Activated T-helper 1 cell treated with anti-CD3 and anti-CD28 coated beads, Interleukin-12 subunit alpha, Interleukin-12 subunit beta, Interleukin-2, Interleukin-4 antibody, amounts not matched to agents 30 ng/mL and 10 ng/mL and 1 ng/mL, durations not matched to agents 14 hours and 24 hours and 36 hours (primary cell): ENCODE results near the gene ADAMTS3. TPM values are rescaled to one million over a fixed set of nuclear protein-coding genes. Genes with fewer than 3 reads are reported as not detected.

Experiments
- DNase-seq: peaks from one replicate; pipeline ENCODE4 v3.0.0; 2021; ENCODE audit warnings: low spot score
- H3K27ac Mint-ChIP-seq: one replicate; pipeline ENCODE4 v1.8.0; 2021; ENCODE audit warnings: mild to moderate bottlenecking, mixed read lengths
- H3K27me3 Mint-ChIP-seq: one replicate; pipeline ENCODE4 v1.8.0; 2022; ENCODE audit warnings: mild to moderate bottlenecking, moderate library complexity, mixed read lengths; ENCODE audit not compliant: insufficient read depth
- H3K36me3 Mint-ChIP-seq: one replicate; pipeline ENCODE4 v1.8.0; 2021; ENCODE audit warnings: low read depth, mixed read lengths
- H3K4me1 Mint-ChIP-seq: one replicate; pipeline ENCODE4 v1.8.0; 2021; ENCODE audit warnings: low read depth, mixed read lengths
- H3K4me3 Mint-ChIP-seq: one replicate; pipeline ENCODE4 v1.8.0; 2021; ENCODE audit warnings: mild to moderate bottlenecking, moderate library complexity, mixed read lengths
- H3K9me3 Mint-ChIP-seq: one replicate; pipeline ENCODE4 v1.8.0; 2021; ENCODE audit warnings: mixed read lengths
- intact Hi-C: fragments of 100-400 bp; cut with micrococcal nuclease; formaldehyde crosslinking; loops from one replicate; pipeline ENCODE4 v1.15.1; 2024
- total RNA-seq: library from RNA; stranded (reverse); gene quantifications from 2 replicates; pipeline ENCODE4 v1.2.3, GENCODE V29; 2022

ADAMTS3 gene
- not detected in 2 replicates for total RNA-seq

DNA sequence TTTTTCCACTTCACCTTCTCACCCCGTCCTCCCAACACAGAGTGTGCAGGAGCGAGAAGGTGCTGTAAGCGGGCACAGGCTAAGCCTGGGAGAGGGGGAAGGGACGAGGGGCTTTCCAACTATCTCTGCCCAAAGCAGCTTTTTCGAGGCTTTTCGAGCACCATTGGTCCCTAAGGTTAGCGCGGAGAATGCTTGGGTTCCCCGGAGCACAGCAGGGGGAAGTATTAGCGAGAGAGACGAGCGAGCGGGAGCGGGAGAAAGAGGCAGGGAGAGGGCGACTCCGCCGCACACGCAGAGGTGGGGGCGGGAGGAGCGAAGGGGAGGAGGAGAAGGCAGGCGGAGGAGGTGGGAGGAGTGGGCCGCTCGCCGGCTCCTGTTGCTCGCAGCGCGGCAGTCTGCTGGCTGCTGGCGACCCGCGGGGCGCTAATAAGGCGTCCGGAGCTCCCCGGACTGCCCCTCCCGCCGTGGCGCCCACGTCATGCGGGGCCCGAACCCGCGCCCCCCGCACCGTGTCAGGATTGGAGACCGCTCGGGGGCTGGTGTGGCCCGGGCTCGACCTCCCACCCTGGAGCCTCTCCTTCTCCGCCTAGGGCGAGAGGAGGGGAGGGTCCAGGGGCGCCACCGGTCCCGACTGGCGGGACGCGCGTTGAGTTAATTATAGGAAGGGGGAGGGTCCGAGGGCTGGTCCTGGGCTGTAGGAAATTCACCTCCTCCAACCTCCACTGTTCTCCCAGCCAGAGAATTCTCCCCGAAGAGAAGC, at the start of gene ADAMTS3:
Gene ADAMTS3, minus strand, starts transcription at position 263 of the 760 bp plus-strand sequence. CDS start 459 bp downstream, outside the sequence.
- H3K36me3 Mint-ChIP-seq = peaks cover 2% of the 10 kb centered on the region
- H3K27me3 Mint-ChIP-seq = peaks cover 49% of the 10 kb centered on the region
- H3K27ac Mint-ChIP-seq = peak within 1 kb of the TSS; percentile 35
- H3K9me3 Mint-ChIP-seq = no peaks in the 10 kb centered on the region
- intact Hi-C loops = no loop called here
- DNase-seq = no peak
- peak within 1 kb of the TSS; percentile 79 for H3K4me3 Mint-ChIP-seq
- peaks cover 18% of the 10 kb centered on the region for H3K4me1 Mint-ChIP-seq

DNA sequence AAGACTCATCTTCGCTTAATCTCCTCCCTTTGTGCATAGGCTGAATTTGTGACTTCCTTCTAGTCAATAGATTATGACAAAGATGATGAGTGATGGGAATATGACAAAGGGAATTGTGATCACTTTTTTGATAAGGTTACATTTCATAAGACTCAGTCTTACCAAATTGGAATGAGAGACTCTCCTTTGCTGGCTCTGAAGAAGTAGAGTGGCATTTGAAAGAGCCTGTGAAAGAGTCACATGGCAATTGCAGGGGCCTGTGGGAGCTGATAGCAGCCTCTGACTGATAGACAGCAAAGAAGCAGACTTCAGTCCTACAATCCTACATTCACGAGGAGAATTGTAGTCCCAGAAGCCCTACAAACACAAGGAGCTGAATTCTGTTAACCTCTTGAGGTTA, 44.9 kb upstream of the ADAMTS3 start:
- Mint-ChIP-seq H3K27ac (no peak overlapping the region), H3K36me3 (no peaks in the 10 kb centered on the region), H3K4me3 (no peak overlapping the region), H3K27me3 (no peaks in the 10 kb centered on the region), H3K9me3 (no peaks in the 10 kb centered on the region), H3K4me1 (no peaks in the 10 kb centered on the region)
- intact Hi-C loops = no loop called here
- no peak for DNase-seq

GRCh38 chr4:72606751-72607150, 37.7 kb upstream of the ADAMTS3 start:
- Mint-ChIP-seq H3K27me3 (no peaks in the 10 kb centered on the region), H3K9me3 (peaks cover 7% of the 10 kb centered on the region), H3K36me3 (no peaks in the 10 kb centered on the region), H3K4me1 (no peaks in the 10 kb centered on the region), H3K4me3 (no peak overlapping the region), H3K27ac (no peak overlapping the region)
- no peak for DNase-seq
- intact Hi-C loops = no loop called here

- Mint-ChIP-seq H3K9me3 (peaks cover 7% of the 10 kb centered on the region), H3K27me3 (no peaks in the 10 kb centered on the region)
- intact Hi-C loops = no loop called here
Observed at GRCh38 chr4:72604324-72604723, 35.3 kb upstream of the ADAMTS3 start.

GRCh38 chr4:72602396-72603376, 33.7 kb upstream of the ADAMTS3 start:
- Mint-ChIP-seq H3K4me3 (no peak overlapping the region), H3K4me1 (no peaks in the 10 kb centered on the region), H3K27me3 (no peaks in the 10 kb centered on the region), H3K9me3 (peaks cover 7% of the 10 kb centered on the region), H3K27ac (no peak overlapping the region), H3K36me3 (no peaks in the 10 kb centered on the region)
- intact Hi-C loops = no loop called here
- DNase-seq = no peak

More at GRCh38 chr4:72604324-72604723, 35.3 kb upstream of the ADAMTS3 start:
- no peak overlapping the region for H3K27ac Mint-ChIP-seq
- no peak for DNase-seq
- no peaks in the 10 kb centered on the region for H3K4me1 Mint-ChIP-seq
- H3K36me3 Mint-ChIP-seq = no peaks in the 10 kb centered on the region
- no peak overlapping the region for H3K4me3 Mint-ChIP-seq

- H3K36me3 Mint-ChIP-seq = no peaks in the 10 kb centered on the region
- intact Hi-C loops = no loop called here
Observed at GRCh38 chr4:72591547-72592454, 22.8 kb upstream of the ADAMTS3 start.

GRCh38 chr4:72587334-72587733, 18.3 kb upstream of the ADAMTS3 start:
- Mint-ChIP-seq H3K9me3 (no peaks in the 10 kb centered on the region), H3K36me3 (no peaks in the 10 kb centered on the region), H3K27me3 (no peaks in the 10 kb centered on the region), H3K27ac (no peak overlapping the region), H3K4me1 (no peaks in the 10 kb centered on the region), H3K4me3 (no peak overlapping the region)
- DNase-seq = no peak
- intact Hi-C loops = no loop called here

More at GRCh38 chr4:72591547-72592454, 22.8 kb upstream of the ADAMTS3 start:
- Mint-ChIP-seq H3K27me3 (no peaks in the 10 kb centered on the region), H3K4me3 (no peak overlapping the region), H3K9me3 (no peaks in the 10 kb centered on the region), H3K27ac (no peak overlapping the region), H3K4me1 (no peaks in the 10 kb centered on the region)
- DNase-seq = no peak

- DNase-seq = no peak
- Mint-ChIP-seq H3K36me3 (no peaks in the 10 kb centered on the region), H3K9me3 (no peaks in the 10 kb centered on the region), H3K27ac (no peak overlapping the region), H3K4me3 (no peak overlapping the region), H3K27me3 (no peaks in the 10 kb centered on the region), H3K4me1 (no peaks in the 10 kb centered on the region)
- intact Hi-C loops = no loop called here
Observed at GRCh38 chr4:72582853-72583252, 13.8 kb upstream of the ADAMTS3 start.

DNA sequence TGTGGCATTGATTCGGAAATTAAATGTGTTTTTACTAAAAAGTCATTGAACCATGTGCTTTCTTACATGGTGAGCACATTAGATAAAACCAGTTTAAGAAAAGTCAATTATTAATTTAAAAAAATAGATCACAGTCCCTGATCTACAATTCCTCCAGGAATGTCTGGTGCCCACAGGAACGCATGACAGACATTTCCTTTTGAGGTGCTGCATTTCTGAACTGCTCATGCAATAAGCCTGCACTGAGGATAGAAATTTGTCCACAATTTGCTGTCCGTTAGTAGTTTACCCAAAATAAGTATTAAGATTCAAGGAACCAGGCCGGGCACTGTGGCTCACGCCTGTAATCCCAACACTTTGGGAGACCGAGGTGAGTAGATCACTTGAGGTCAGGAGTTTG, 8.2 kb upstream of the ADAMTS3 start:
- no peak overlapping the region for H3K27ac Mint-ChIP-seq
- no peaks in the 10 kb centered on the region for H3K9me3 Mint-ChIP-seq
- DNase-seq = no peak
- H3K27me3 Mint-ChIP-seq = no peaks in the 10 kb centered on the region
- no peaks in the 10 kb centered on the region for H3K36me3 Mint-ChIP-seq
- intact Hi-C loops = no loop called here
- H3K4me3 Mint-ChIP-seq = no peak overlapping the region
- H3K4me1 Mint-ChIP-seq = no peaks in the 10 kb centered on the region

DNA sequence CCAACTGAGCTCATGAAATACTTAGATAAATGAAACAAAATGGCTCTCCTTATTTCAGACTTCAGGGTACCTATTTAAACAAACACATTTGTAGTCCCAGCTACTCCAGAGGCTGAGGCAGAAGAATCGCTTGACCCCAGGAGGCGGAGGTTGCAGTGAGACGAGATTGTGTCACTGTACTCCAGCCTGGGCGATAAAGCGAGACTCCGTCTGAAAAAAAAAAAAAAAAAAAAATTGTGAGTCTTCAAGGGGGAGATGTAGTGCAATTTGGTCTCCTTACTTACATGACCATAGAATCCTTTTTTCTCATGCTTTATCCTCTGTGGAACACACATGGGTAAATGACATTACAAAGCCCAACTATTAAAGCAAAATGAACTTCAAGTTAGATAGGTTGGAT, 2.3 kb upstream of the ADAMTS3 start:
- Mint-ChIP-seq H3K27ac (no peak overlapping the region), H3K36me3 (peaks cover 2% of the 10 kb centered on the region), H3K27me3 (peaks cover 38% of the 10 kb centered on the region), H3K9me3 (no peaks in the 10 kb centered on the region), H3K4me1 (peaks cover 18% of the 10 kb centered on the region), H3K4me3 (no peak overlapping the region)
- DNase-seq = no peak
- intact Hi-C loops = no loop called here

GRCh38 chr4:72569719-72570235, 756 bp upstream of the ADAMTS3 start:
- Mint-ChIP-seq H3K4me3 (peak overlapping the region; percentile 54), H3K27ac (peak overlapping the region; percentile 35), H3K4me1 (peaks cover 18% of the 10 kb centered on the region), H3K9me3 (no peaks in the 10 kb centered on the region), H3K36me3 (peaks cover 2% of the 10 kb centered on the region), H3K27me3 (peaks cover 49% of the 10 kb centered on the region)
- DNase-seq = no peak
- intact Hi-C loops = no loop called here
